HCT116 (cell line): ENCODE data around the gene RCBTB2. TPM values are rescaled to one million over a fixed set of nuclear protein-coding genes. Genes with fewer than 3 reads are reported as not detected.

Source experiments
- ATAC-seq: fragments of 200-7000 bp; cut with Tn5 transposase; 2 replicates; pipeline ENCODE4 v1.9.1; 2020; ENCODE audit warnings: mild to moderate bottlenecking, moderate library complexity
- BruUV-seq: library from RNA; stranded (reverse); fragments of 400-500 nt; replicated peaks from 2 replicates; lab custom pipeline; 2021; lab: Mats Ljungman, UMichigan
- CTCF ChIA-PET: fragments of 300-600 bp; sonication (Branson Sonifier 250); formaldehyde crosslinking; loops from one replicate; lab custom pipeline; 2021; ENCODE audit warnings: antibody characterized with exemption; lab: Charles Lee
- POLR2A ChIA-PET: fragments of 300-600, 350-600 bp; sonication (Branson Sonifier 250); formaldehyde crosslinking; loops from one replicate; lab custom pipeline; 2021; ENCODE audit warnings: antibody characterized with exemption; lab: Charles Lee
- RAD21 ChIA-PET, 2 experiments: fragments of 300-600 bp; sonication (Branson Sonifier 250); formaldehyde crosslinking; loops; one replicate each; lab custom pipeline; 2023; ENCODE audit warnings: low total read pairs in 2 of 2; ENCODE audit not compliant: uncharacterized antibody in 2 of 2, unreplicated experiment in 2 of 2, low non-redundant PET in 1 of 2; lab: Charles Lee
- DNase-seq: peaks from one replicate; pipeline ENCODE4 v3.0.0-alpha.2; 2010; ENCODE audit warnings: low read depth, low spot score
- H2AFZ ChIP-seq: fragments of 200-600 bp; shearing (Covaris generic), sonication (generic); 2 replicates; pipeline ENCODE4 v1.6.1; 2017; ENCODE audit warnings: low read depth, mixed run types, mixed read lengths, antibody characterized with exemption, low read length; ENCODE audit not compliant: poor library complexity, severe bottlenecking
- H3K27ac ChIP-seq: 2 replicates; pipeline ENCODE4 v1.5.1; 2012; ENCODE audit warnings: low read depth, low read length
- H3K27me3 ChIP-seq: fragments of 200-600 bp; sonication (generic); 2 replicates; pipeline ENCODE4 v1.6.1; 2016; ENCODE audit warnings: mixed run types, low read length, mixed read lengths; ENCODE audit not compliant: insufficient read depth
- H3K36me3 ChIP-seq, 2 experiments: fragments of 200-500 bp in 1 of 2; fragments of 200-600 bp in 1 of 2; sonication (Bioruptor generic) in 1 of 2; sonication (generic) in 1 of 2; 2 replicates each; pipeline versions ENCODE4 v1.5.1 to v1.6.1; 2014 to 2016; ENCODE audit warnings: low read length in 2 of 2, inconsistent platforms in 1 of 2, mixed read lengths in 1 of 2, mixed run types in 1 of 2; ENCODE audit not compliant: insufficient read depth in 2 of 2, control insufficient read depth in 1 of 2
- H3K4me1 ChIP-seq, 2 experiments: fragments of 200-600 bp in 1 of 2; sonication (generic) in 1 of 2; 2 replicates each; pipeline versions ENCODE4 v1.5.1 to v1.6.1; 2012 to 2017; ENCODE audit warnings: low read length in 2 of 2, inconsistent platforms in 1 of 2, mild to moderate bottlenecking in 1 of 2, mixed read lengths in 1 of 2, mixed run types in 1 of 2, moderate library complexity in 1 of 2; ENCODE audit not compliant: insufficient read depth in 2 of 2, control insufficient read depth in 1 of 2
- H3K4me2 ChIP-seq: fragments of 200-600 bp; sonication (generic); 2 replicates; pipeline ENCODE4 v1.6.1; 2017; ENCODE audit warnings: mixed run types, low read length, mixed read lengths
- H3K4me3 ChIP-seq, 2 experiments: fragments of 200-600 bp in 1 of 2; sonication (generic) in 1 of 2; replicated peaks in 1 of 2; 2 replicates each; pipeline ENCODE4 v1.5.1; 2011 to 2016; ENCODE audit warnings: low read length in 2 of 2, control low read depth in 1 of 2, low read depth in 1 of 2, mild to moderate bottlenecking in 1 of 2, mixed read lengths in 1 of 2, mixed run types in 1 of 2
- H3K79me2 ChIP-seq: fragments of 200-600 bp; sonication (generic); 2 replicates; pipeline ENCODE4 v1.6.1; 2017; ENCODE audit warnings: mild to moderate bottlenecking, mixed run types, low read length, moderate library complexity, mixed read lengths; ENCODE audit not compliant: insufficient read depth
- H3K9ac ChIP-seq: fragments of 200-600 bp; sonication (generic); 2 replicates; pipeline ENCODE4 v1.6.1; 2016; ENCODE audit warnings: low read length, mixed read lengths
- H3K9me2 ChIP-seq: fragments of 200-600 bp; sonication (generic), shearing (Covaris generic); 2 replicates; pipeline ENCODE4 v1.6.1; 2017; ENCODE audit warnings: mixed run types, mild to moderate bottlenecking, moderate library complexity; ENCODE audit not compliant: insufficient read depth
- H3K9me3 ChIP-seq, 2 experiments: fragments of 200-500 bp in 1 of 2; fragments of 200-600 bp in 1 of 2; sonication (Bioruptor generic) in 1 of 2; sonication (generic) in 1 of 2; 2 replicates each; pipeline ENCODE4 v1.6.1; 2014 to 2017; ENCODE audit warnings: low read length in 2 of 2, mixed read lengths in 2 of 2, inconsistent platforms in 1 of 2, low read depth in 1 of 2, mild to moderate bottlenecking in 1 of 2, mixed run types in 1 of 2, moderate library complexity in 1 of 2; ENCODE audit not compliant: control insufficient read depth in 1 of 2, insufficient read depth in 1 of 2
- H4K20me1 ChIP-seq: fragments of 200-600 bp; sonication (generic), shearing (Covaris generic); 2 replicates; pipeline ENCODE4 v1.6.1; 2017; ENCODE audit warnings: mixed run types, mild to moderate bottlenecking, moderate library complexity; ENCODE audit not compliant: insufficient read depth
- CBX3 ChIP-seq: IDR thresholded peaks from 2 replicates; pipeline ENCODE4 v1.6.1; 2012; ENCODE audit warnings: low read depth
- CEBPB ChIP-seq: IDR thresholded peaks from 2 replicates; pipeline ENCODE4 v1.6.1; 2012; ENCODE audit warnings: low read depth
- EGR1 ChIP-seq: IDR thresholded peaks from 2 replicates; pipeline ENCODE4 v1.6.1; 2012; ENCODE audit warnings: low read depth
- ELF1 ChIP-seq: IDR thresholded peaks from 2 replicates; pipeline ENCODE4 v1.6.1; 2012; ENCODE audit warnings: low read depth, borderline replicate concordance
- EZH2 ChIP-seq: fragments of 200-600 bp; sonication (generic); IDR thresholded peaks from 2 replicates; pipeline ENCODE4 v1.6.1; 2017; ENCODE audit warnings: antibody characterized with exemption, mixed run types
- FOSL1 ChIP-seq: IDR thresholded peaks from 2 replicates; pipeline ENCODE4 v1.6.1; 2012; ENCODE audit warnings: low read depth
- JUND ChIP-seq: IDR thresholded peaks from 2 replicates; pipeline ENCODE4 v1.6.1; 2012
- POLR2A ChIP-seq: IDR thresholded peaks from 2 replicates; pipeline ENCODE4 v1.7.0; 2011; ENCODE audit warnings: borderline replicate concordance; ENCODE audit not compliant: insufficient read depth, insufficient read length; ENCODE audit errors: extremely low read depth
- POLR2AphosphoS5 ChIP-seq: IDR thresholded peaks from 2 replicates; pipeline ENCODE4 v1.6.1; 2011; ENCODE audit warnings: mild to moderate bottlenecking, low read depth, low read length, moderate library complexity
- RAD21 ChIP-seq: IDR thresholded peaks from 2 replicates; pipeline ENCODE4 v1.6.1; 2012; ENCODE audit warnings: low read depth, mild to moderate bottlenecking
- REST ChIP-seq: IDR thresholded peaks from 2 replicates; pipeline ENCODE4 v1.6.1; 2012; ENCODE audit warnings: low read depth
- SP1 ChIP-seq: IDR thresholded peaks from 2 replicates; pipeline ENCODE4 v1.6.1; 2012; ENCODE audit warnings: low read depth
- SRF ChIP-seq: IDR thresholded peaks from 2 replicates; pipeline ENCODE4 v1.6.1; 2012; ENCODE audit warnings: low read depth
- TCF7L2 ChIP-seq: IDR thresholded peaks from 2 replicates; pipeline ENCODE4 v1.7.0; 2011; ENCODE audit warnings: borderline replicate concordance, inconsistent platforms; ENCODE audit not compliant: insufficient read depth, insufficient read length; ENCODE audit errors: extremely low read depth
- ZBTB33 ChIP-seq: IDR thresholded peaks from 2 replicates; pipeline ENCODE4 v1.6.1; 2011; ENCODE audit warnings: mild to moderate bottlenecking, low read length, moderate library complexity; ENCODE audit not compliant: insufficient replicate concordance; ENCODE audit errors: extremely low read depth
- ZFX ChIP-seq: fragments of 450-650 bp; IDR thresholded peaks from 2 replicates; pipeline ENCODE4 v1.6.1; 2017
- ZNF274 ChIP-seq: fragments of 200-500 bp; sonication (Bioruptor generic); IDR thresholded peaks from 2 replicates; pipeline ENCODE4 v1.6.1; 2014; ENCODE audit warnings: mild to moderate bottlenecking, low read depth, low read length, inconsistent platforms
- intact Hi-C: fragments of 100-400 bp; cut with micrococcal nuclease; formaldehyde crosslinking; loops from 2 replicates; pipeline ENCODE4 v1.10.0; 2022
- total RNA-seq: library from RNA; stranded (reverse); gene quantifications from one replicate; pipeline ENCODE4 v1.2.1, GENCODE V29; 2021; ENCODE audit not compliant: unreplicated experiment
- TF ChIP-seq, protein P1 (sequence below): IDR thresholded peaks from 2 replicates; pipeline ENCODE4 v1.6.1; 2012
- TF ChIP-seq, protein P2 (sequence below), 3 experiments: fragments of 200-600 bp in 1 of 3; sonication (generic) in 1 of 3; IDR thresholded peaks in 2 of 3; conservative IDR thresholded peaks in 1 of 3; 2 replicates each; pipeline ENCODE4 v1.5.1; 2012 to 2017; ENCODE audit warnings: low read depth in 2 of 3, low read length in 2 of 3, antibody characterized with exemption in 1 of 3, borderline replicate concordance in 1 of 3, control low read depth in 1 of 3, mild to moderate bottlenecking in 1 of 3, mixed read lengths in 1 of 3, mixed run types in 1 of 3, moderate library complexity in 1 of 3; ENCODE audit not compliant: insufficient read depth in 1 of 3

Gene RCBTB2
- total RNA-seq, 1 experiment from 2014 or later, result 1.3 TPM

DNA sequence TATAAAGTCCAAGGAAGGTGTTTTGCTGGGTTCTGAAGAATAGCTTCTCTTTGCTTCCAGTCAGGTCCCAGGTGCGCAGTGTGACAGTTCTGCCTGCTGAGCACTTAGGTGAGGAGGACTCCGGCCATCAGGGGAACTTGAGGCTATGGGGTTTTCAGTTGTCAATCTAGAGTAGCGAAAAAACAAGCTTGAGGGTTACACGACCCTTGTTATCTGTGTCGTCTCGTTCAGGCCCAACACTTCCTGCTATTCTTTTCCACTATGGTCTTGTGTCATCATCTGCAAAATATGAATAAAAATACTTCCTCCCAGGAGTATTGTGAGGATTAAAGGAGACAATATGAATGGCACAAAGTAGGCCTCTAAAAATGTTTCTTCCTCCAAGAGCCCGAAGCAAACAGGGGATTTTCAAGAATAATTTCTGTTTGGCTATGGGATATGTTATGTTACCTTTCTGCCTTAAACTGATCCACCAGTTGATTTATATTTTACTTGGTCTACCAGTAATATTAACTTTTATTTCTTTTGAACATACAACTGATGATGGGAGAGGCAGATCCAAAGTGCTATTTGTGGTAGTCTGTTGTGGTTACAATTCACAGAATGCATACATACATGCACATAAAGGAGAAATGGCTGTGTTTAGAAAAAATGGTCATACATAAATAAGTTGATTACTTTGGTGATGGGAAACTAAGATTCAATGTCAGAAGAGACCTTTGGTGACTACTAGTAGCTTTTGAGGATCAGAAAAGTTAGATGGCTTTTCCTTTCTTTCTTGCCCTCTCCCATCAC lies 40.5 kb upstream of the RCBTB2 start:
- Histone ChIP-seq H3K4me2 (no peak overlapping the region), H3K9ac (no peak overlapping the region), H2AFZ (no peak overlapping the region), H3K27me3 (no peaks in the 10 kb centered on the region), H3K9me2 (no peaks in the 10 kb centered on the region), H4K20me1 (no peaks in the 10 kb centered on the region), H3K27ac (no peak overlapping the region), H3K79me2 (no peaks in the 10 kb centered on the region), H3K36me3 (no peaks in the 10 kb centered on the region), H3K4me3 (no peak overlapping the region), H3K9me3 (no peaks in the 10 kb centered on the region), H3K4me1 (no peaks in the 10 kb centered on the region)
- no TSS peak for BruUV-seq
- ChIA-PET RAD21 (no interaction called here), POLR2A (no interaction called here), CTCF (no interaction called here)
- no peak for DNase-seq
- intact Hi-C loops, result no loop called here
- TF ChIP-seq CBX3, result no peak
- no peak for TF ChIP-seq REST
- TF ChIP-seq POLR2AphosphoS5, result no peak
- no peak for TF ChIP-seq POLR2A
- TF ChIP-seq CEBPB, result no peak
- no peak for TF ChIP-seq ZFX
- TF ChIP-seq, protein P1, sequence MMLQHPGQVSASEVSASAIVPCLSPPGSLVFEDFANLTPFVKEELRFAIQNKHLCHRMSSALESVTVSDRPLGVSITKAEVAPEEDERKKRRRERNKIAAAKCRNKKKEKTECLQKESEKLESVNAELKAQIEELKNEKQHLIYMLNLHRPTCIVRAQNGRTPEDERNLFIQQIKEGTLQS, result no peak
- no peak for TF ChIP-seq SP1
- no peak for TF ChIP-seq EZH2
- TF ChIP-seq FOSL1, result no peak
- no peak for TF ChIP-seq JUND
- TF ChIP-seq TCF7L2, result no peak
- TF ChIP-seq SRF, result no peak
- TF ChIP-seq, protein P2, sequence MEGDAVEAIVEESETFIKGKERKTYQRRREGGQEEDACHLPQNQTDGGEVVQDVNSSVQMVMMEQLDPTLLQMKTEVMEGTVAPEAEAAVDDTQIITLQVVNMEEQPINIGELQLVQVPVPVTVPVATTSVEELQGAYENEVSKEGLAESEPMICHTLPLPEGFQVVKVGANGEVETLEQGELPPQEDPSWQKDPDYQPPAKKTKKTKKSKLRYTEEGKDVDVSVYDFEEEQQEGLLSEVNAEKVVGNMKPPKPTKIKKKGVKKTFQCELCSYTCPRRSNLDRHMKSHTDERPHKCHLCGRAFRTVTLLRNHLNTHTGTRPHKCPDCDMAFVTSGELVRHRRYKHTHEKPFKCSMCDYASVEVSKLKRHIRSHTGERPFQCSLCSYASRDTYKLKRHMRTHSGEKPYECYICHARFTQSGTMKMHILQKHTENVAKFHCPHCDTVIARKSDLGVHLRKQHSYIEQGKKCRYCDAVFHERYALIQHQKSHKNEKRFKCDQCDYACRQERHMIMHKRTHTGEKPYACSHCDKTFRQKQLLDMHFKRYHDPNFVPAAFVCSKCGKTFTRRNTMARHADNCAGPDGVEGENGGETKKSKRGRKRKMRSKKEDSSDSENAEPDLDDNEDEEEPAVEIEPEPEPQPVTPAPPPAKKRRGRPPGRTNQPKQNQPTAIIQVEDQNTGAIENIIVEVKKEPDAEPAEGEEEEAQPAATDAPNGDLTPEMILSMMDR (IDR thresholded peaks at IDR 0.05 in 2 of 3, conservative IDR thresholded peaks at IDR 0.05 in 1 of 3; ENCODE audit: borderline replicate concordance in 1 of 3, insufficient read depth in 1 of 3, low read depth in 2 of 3, low read length in 2 of 3), result no peak
- TF ChIP-seq RAD21, result no peak
- no peak for TF ChIP-seq ZBTB33
- no peak for TF ChIP-seq ELF1
- TF ChIP-seq EGR1, result no peak
- TF ChIP-seq ZNF274, result no peak
- no peak for ATAC-seq
